NOMO-1 (cell line): ENCODE measurements around the gene RALGDS.
A peak's percentile ranks its signal among the peaks of the same experiment; 100 is the strongest.
"Not testable (repeated sequence)": the region's sequence is repeated elsewhere in the genome, so short reads cannot be mapped to it uniquely, and the experiment has no call there.

ENCODE experiments used
- DNase-seq, 2 experiments: peaks; one replicate each; lab custom pipeline; 2025; ENCODE audit not compliant: unreplicated experiment in 2 of 2; lab: John Stamatoyannopoulos, UW

The RALGDS gene

GRCh38 chr9:133094351-133094750, 26.7 kb downstream of the RALGDS start:
- DNase-seq: not testable (repeated sequence)

- DNase-seq: no peak
These were observed 30.2 kb downstream of the RALGDS start for GRCh38 chr9:133090752-133091385.

DNA sequence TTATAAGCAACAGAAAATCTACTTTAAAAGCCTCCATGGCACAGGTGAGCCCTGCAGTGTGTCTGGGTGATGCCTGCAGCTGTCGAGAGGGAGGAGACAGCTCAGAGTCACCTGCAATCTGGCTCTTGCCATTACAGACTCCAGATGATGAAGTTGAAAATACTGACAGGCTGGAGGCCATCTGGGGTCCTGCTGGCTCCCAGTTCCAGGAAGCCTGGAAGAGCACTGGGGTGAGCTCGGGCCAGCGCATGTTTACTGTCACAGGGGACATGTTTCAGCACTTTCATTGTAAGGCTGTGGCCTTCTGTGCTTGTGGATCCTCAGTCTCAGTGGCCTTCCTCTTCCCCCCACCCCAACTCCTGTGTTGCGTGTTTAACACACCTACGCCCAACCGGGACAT, 30.9 kb downstream of the RALGDS start:
- no peak for DNase-seq

DNA sequence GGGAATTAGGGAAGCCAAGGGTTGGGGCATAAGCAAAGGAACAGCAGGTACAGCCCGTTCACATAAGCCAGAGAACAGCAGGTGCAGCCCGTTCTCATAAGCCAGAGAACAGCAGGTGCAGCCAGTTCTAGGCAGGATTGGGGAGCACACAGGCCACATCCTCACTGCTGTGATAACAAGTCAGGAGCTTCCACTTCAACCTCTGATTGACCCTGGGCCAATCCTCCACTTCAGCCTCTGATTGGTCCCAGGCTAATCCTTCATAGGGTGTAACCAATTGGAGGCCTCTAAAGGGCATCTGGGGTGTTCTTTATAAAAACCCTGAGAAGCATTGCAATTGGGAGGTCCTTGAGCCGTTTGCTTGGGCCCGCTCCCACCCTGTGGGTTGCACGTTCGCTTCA, 31.8 kb downstream of the RALGDS start:
- DNase-seq: no peak

- no peak for DNase-seq
These were observed 32.3 kb downstream of the RALGDS start for GRCh38 chr9:133088756-133089155.

DNA sequence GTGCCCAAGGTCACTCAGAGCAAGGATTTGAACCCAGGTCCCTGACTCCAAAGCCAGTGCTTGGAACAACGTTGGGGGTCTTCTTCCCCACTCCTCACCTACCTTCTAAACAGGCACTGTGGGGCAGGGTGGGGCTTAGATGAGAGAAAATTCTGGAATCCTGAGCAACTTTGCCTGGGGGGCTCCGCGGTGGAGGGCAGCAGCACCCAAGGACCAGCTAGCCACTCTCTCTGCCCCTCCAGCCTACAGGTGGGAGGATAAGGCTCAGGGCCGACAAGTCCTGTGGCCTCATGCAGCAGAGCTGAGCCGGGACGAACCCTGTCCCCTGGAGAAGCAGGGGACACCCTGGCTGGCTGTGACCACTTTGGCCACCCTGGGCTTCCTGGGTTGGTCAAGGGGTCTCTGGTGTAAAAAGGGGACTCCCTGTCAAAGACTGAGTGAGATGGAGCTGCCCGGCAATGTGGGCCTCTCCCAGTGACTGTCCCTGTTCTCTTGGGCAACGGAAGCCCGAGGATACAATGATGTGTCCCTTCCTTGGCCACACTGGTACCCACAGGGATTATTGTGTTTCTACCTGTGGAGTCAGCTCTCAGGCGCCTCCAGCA, 32.8 kb downstream of the RALGDS start:
- DNase-seq: no peak

DNA sequence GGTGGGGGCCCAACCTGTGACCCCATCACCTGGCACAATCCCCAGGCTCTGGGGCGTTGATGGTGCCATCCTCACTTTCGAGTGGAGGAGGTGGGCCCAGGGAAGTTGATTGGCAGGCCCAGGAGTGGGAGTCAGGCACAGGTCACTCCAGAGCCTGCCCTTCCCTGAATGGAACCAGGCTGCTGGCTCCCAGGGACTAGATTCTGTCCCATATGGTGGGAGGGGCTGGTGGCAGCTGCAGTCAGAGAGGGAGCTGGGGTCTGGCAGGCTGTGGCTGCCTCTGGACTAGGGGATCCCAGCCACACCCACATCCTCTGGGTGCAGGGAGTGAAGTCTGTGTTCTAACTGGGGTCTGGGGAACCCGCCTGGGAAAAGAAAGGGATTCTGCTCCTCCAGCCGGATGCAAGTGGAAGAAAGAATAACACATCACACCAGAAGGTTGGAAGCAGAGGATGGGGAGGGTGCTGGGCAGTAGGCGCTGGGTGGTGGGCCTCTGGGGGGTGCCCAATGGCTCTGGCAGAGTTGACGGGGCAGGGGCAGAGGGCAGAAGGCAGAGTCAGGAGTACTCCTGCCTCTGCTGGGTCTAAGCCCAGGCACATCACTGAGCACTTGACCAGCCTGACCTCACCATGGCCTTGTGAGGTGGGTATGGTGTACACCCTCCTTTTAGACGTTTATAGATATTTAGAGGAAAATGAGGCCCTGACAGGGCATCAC, 33.5 kb downstream of the RALGDS start:
- DNase-seq: no peak

DNA sequence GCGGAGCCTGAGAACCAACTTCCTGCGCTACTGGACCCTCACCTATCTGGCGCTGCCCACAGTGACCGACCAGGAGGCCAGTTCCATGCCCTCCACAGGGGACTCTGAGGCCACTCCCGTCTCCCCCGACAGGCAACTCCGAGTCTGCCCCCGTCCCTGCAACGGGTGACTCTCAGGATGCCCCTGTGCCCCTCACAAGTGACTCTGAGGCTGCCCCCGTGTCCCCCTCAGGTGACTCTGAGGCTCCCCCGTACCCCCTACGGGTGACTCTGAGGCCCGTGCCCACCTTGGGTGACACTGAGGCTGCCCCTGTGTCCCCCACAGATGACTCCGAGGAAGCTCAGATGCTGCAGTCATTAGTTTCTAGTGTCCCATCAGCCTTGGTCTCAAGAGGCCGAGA, 34.1 kb downstream of the RALGDS start:
- no peak for DNase-seq

DNA sequence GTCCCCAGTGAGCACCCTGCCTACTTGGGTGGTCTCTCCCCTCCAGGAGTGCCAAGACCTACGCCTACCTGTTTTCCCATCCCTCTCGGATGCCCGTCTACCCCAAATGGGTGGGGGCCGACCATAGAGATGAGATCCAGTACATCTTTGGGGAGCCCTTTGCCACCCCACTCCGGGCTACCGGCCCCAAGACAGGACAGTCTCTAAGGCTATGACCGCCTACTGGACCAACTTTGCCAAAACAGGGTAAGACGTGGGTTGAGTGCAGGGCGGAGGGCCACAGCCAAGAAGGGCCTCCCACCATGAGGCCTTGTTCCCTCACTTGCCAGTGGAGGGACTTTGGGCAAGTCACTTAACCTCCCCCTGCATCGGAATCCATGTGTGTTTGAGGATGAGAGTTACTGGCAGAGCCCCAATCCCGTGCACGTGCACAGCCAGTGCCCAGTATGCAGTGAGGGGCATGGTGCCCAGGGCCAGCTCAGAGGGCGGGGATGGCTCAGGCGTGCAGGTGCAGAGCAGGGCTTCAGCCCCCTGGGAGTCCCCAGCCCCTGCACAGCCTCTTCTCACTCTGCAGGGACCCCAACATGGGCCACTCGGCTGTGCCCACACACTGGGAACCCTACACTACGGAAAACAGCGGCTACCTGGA, 34.7 kb downstream of the RALGDS start:
- not testable (repeated sequence) for DNase-seq

DNA sequence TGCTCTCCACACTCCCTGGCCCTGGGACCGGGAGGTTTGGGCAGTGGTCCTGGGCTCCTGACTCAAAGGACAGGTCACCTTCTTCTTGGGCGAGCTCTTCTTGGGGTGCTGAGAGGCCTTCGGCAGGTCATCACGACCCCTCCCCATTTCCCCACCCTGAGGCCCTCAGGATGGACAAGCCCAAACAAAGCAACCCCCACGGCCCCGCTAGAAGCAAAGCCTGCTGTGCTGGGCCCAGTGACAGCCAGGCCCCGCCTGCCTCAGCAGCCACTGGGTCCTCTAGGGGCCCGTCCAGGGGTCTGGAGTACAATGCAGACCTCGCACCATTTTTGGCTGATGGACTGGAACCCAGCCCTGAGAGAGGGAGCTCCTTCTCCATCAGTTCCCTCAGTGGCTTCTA, 37.4 kb downstream of the RALGDS start:
- DNase-seq: not testable (repeated sequence)

DNA sequence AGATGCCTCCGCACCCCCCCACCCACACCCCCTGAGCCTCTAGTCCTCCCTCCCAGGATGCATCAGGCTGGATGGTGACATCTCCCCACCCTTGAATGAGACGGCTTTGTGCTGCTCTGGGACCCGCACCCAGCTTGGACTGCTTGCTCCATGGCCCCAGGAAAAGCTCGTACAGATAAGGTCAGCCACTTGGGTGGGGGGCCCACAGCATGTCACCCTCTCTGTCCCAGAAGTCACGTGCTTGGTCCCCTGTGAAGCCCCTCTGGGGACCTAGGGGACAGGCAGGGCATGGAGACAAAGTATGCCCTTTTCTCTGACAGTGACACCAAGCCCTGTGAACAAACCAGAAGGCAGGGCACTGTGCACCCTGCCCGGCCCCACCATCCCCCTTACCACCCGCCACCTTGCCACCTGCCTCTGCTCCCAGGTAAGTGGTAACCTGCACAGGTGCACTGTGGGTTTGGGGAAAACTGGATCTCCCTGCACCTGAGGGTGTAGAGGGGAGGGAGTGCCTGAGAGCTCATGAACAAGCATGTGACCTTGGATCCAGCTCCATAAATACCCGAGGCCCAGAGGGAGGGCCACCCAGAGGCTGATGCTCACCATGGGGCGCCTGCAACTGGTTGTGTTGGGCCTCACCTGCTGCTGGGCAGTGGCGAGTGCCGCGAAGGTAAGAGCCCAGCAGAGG, 38.9 kb downstream of the RALGDS start:
- DNase-seq: not testable (repeated sequence)

DNA sequence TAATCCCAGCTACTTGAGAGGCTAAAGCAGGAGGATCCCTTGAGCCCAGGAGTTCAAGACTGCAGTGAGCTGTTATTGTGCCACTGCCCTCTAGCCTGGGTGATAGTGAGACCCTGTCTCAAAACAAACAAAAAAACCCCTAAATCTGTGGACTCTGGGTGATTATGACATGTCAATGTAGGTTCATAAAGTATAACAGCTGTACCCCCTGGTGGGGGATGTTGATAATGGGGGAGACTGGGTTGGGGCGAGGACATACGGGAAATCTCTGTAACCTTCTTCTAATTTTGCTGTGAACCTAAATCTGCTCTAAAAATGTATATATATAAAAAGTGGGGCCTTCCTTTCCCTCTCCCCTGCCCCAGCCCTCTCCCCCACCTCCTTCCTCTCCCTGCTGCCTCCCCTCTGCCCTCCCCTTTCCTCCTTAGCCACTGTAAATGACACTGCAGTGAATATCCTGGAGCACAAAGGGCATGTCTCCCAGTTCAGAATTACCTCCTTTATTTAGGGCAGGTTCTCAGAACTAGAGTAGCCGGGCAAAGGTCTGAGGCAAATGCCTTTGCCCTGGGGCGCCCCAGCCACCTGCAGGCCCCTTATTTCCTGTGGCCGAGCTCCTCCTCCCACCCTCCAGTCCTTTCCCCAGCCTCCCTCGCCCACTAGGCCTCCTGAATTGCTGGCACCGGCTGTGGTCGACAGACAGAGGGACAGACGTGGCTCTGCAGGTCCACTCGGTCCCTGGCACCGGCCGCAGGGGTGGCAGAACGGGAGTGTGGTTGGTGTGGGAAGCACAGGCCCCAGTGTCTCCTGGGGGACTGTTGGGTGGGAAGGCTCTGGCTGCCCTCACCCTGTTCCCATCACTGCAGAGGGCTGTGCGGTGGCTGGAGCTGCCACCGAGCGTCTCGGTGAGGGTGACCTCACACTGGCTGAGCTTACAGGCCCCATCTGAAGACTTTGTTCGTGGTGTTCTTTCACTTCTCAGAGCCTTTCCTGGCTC, 40.0 kb downstream of the RALGDS start:
- DNase-seq: not testable (repeated sequence)

DNA sequence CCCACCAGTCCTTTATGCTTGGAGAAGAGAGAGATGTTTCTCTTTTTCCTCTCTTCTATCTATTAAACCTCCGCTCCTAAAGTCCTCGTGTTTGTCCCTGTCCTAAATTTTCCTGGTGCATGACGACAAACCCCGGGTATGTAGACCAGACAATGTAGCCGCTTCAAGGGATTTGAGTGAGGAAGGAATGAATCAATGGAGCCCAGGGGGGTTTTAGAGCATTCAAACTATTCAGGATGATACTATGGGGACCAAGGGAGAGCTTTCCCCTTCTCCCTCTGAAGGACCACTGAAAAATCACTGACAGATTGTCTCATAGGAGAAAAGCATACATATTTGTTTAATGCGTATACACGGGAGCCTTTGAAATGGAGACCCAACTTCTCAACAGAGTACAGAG, 40.9 kb downstream of the RALGDS start:
- no peak for DNase-seq

DNA sequence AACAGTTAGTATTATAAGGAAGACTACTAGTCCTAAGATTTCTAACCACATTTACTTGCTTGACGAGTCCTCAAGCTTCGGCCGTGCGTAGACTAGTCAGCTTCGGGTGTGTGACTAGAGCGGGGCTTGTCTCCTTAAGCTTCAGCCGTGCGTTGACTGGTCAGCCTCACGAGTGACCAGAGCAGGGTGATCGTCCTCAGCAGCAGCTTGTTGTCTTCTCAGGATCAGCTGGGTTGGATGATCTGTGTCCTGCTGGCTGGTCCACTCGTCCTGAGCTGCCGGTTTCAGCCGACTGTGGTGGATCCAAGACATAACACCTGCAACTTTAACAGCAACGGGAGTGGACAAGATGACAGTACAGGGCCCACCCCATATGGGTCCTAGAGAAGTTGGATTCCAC, 42.6 kb downstream of the RALGDS start:
- no peak for DNase-seq

DNA sequence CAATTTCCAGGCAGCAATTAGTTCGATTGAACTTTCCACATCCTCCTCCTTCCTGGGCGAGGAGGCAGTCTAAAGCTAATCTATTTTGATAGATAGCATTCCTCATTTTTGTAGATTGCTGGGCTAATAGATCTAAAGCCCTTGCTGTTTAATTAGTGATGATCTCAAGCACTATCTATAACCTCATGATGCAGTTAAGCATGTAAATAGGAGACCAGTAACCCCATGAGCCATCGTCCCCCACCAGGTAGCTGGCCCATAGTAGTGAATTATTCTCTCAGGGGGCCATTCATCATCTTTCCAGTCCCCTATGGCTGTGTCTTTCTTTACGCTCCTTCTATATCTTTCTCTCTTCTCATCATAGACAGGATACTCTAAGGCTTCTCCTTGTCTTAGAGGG, 44.3 kb downstream of the RALGDS start:
- no peak for DNase-seq

DNA sequence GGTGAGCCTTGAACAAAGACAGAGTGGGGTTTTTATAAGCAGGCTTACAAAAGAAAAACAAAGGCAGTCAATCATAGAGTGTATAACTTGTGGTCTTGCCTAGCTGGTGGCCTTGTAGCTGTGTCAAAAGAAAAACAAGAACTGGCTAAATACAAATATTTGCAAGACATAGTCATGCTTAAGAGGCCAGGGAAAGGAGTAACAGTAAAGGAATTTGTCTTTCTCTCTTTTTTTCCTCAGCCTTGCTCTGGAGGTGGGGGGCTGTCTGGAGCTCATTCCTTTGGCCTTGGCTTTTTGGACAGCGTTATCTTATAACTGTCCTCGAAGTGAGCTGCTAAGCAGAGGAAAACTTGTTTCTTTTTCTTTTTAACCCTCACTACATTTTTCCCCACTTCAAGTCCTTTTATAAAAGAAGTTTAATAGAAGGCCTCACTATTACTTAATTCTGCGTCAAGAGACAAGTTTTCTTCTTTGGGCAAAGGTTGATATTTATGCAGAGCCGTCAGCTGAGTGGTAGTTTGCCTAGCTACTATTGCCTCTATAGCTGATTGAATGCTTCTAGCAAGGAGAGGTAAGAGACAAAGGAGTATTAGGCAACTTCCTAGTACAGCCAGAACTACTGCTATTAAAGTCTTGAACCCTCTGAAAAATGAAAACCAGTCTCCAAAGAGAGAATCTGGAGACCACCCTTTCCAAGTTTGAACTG, 45.0 kb downstream of the RALGDS start:
- DNase-seq: peak; percentile 20 to 60

GRCh38 chr9:133074111-133074651, 46.9 kb downstream of the RALGDS start:
- DNase-seq: no peak

- DNase-seq: peak; percentile 94 to 99
These were observed 47.7 kb downstream of the RALGDS start for GRCh38 chr9:133073086-133074014.
